CD4-positive, alpha-beta memory T cell (primary cell): ENCODE data around the gene ST8SIA5. TPM values are rescaled to one million over a fixed set of nuclear protein-coding genes. Genes with fewer than 3 reads are reported as not detected.

Experiments used
- CTCF ChIA-PET: fragments of 350-600 bp; sonication (Branson Sonifier 250); formaldehyde crosslinking; loops from one replicate; lab custom pipeline; 2021; ENCODE audit warnings: inconsistent platforms; ENCODE audit not compliant: partially characterized antibody; lab: Charles Lee
- POLR2A ChIA-PET: fragments of 350-600 bp; sonication (Branson Sonifier 250); formaldehyde crosslinking; loops from one replicate; lab custom pipeline; 2021; ENCODE audit not compliant: partially characterized antibody; lab: Charles Lee
- DNase-seq, 5 donors: peaks; one replicate each; pipeline versions ENCODE4 v3.0.0 to v3.0.0-alpha.2; 2020 to 2022; ENCODE audit warnings: mixed read lengths in 1 of 5
- H3K27ac ChIP-seq: one replicate; pipeline ENCODE4 v1.7.0; 2013; ENCODE audit warnings: low read depth, low read length
- H3K27me3 ChIP-seq: 2 replicates; pipeline ENCODE4 v1.7.0; 2013; ENCODE audit warnings: mild to moderate bottlenecking, low read length, moderate library complexity; ENCODE audit not compliant: insufficient read depth
- H3K36me3 ChIP-seq: 2 replicates; pipeline ENCODE4 v1.7.0; 2013; ENCODE audit warnings: mild to moderate bottlenecking, low read length, moderate library complexity; ENCODE audit not compliant: insufficient read depth
- H3K4me1 ChIP-seq: 2 replicates; pipeline ENCODE4 v1.7.0; 2013; ENCODE audit warnings: mild to moderate bottlenecking, low read length, moderate library complexity; ENCODE audit not compliant: insufficient read depth
- H3K4me3 ChIP-seq, 2 donors: one replicate each; pipeline ENCODE4 v1.7.0; 2013; ENCODE audit warnings: low read length in 2 of 2, mild to moderate bottlenecking in 1 of 2
- H3K9me3 ChIP-seq, 2 donors: one replicate each; pipeline ENCODE4 v1.7.0; 2013; ENCODE audit warnings: low read length in 2 of 2, control low read depth in 1 of 2; ENCODE audit not compliant: control insufficient read depth in 1 of 2
- H3K27ac Mint-ChIP-seq, 7 donors: one replicate each; pipeline ENCODE4 v1.8.0; 2020 to 2021; ENCODE audit warnings: mixed read lengths in 7 of 7, mild to moderate bottlenecking in 6 of 7, inconsistent platforms in 3 of 7, moderate library complexity in 3 of 7
- H3K27me3 Mint-ChIP-seq, 2 donors: one replicate each; pipeline ENCODE4 v1.8.0; 2020 to 2021; ENCODE audit warnings: mixed read lengths in 2 of 2
- H3K36me3 Mint-ChIP-seq, 2 donors: one replicate each; pipeline ENCODE4 v1.8.0; 2020 to 2021; ENCODE audit warnings: mixed read lengths in 2 of 2, inconsistent platforms in 1 of 2, mild to moderate bottlenecking in 1 of 2
- H3K4me1 Mint-ChIP-seq, 4 donors: one replicate each; pipeline ENCODE4 v1.8.0; 2020 to 2021; ENCODE audit warnings: mixed read lengths in 4 of 4, mild to moderate bottlenecking in 1 of 4
- H3K4me3 Mint-ChIP-seq, 8 donors: one replicate each; pipeline ENCODE4 v1.8.0; 2020 to 2021; ENCODE audit warnings: mixed read lengths in 8 of 8, mild to moderate bottlenecking in 7 of 8, moderate library complexity in 6 of 8, inconsistent platforms in 3 of 8
- H3K9me3 Mint-ChIP-seq, 8 donors: one replicate each; pipeline ENCODE4 v1.8.0; 2020 to 2021; ENCODE audit warnings: mixed read lengths in 8 of 8, mild to moderate bottlenecking in 5 of 8, inconsistent platforms in 3 of 8, moderate library complexity in 1 of 8
- intact Hi-C: fragments of 100-400 bp; cut with micrococcal nuclease; formaldehyde crosslinking; loops from one replicate; pipeline ENCODE4 v1.15.1; 2023
- polyA plus RNA-seq, 2 donors: library from polyadenylated mRNA; unstranded; fragments of 300-500 nt; fragmentation: Illumina TruSeq; gene quantifications; one replicate each; pipeline ENCODE4 v1.2.3, GENCODE V29; 2021
- total RNA-seq, 2 experiments: library from RNA; stranded (reverse); gene quantifications; one replicate each; pipeline ENCODE4 v1.2.3, GENCODE V29; 2021

Gene ST8SIA5
- total and polyA plus RNA-seq, 4 experiments from 2014 or later, result not detected

GRCh38 chr18:46622999-46623398 is 133.9 kb downstream of the ST8SIA5 start:
- POLR2A ChIA-PET, result interaction anchor here (1.6 kb wide), 1 partner anchor 449 kb away, joined by 5 read pairs; a partner anchor contains a TSS
- H3K9me3 Mint-ChIP-seq, result no peaks in the 10 kb centered on the region
- no peak overlapping the region for H3K4me3 ChIP-seq

GRCh38 chr18:46622451-46622850 is 134.4 kb downstream of the ST8SIA5 start:
- no peaks in the 10 kb centered on the region for H3K27me3 ChIP-seq
- H3K27ac Mint-ChIP-seq, result peak overlapping the region in 1 of 7 donors; percentile 39
- no peaks in the 10 kb centered on the region for H3K36me3 ChIP-seq
- ChIA-PET CTCF (interaction anchor here (0.7 to 3.0 kb wide), 5 partner anchors 36 to 473 kb away, joined by 3 to 15 read pairs (median 9); a partner anchor contains a TSS), POLR2A (interaction anchor here (1.6 kb wide), 1 partner anchor 449 kb away, joined by 5 read pairs; a partner anchor contains a TSS)
- H3K9me3 Mint-ChIP-seq, result no peaks in the 10 kb centered on the region
- no peak overlapping the region for H3K27ac ChIP-seq
- H3K4me1 ChIP-seq, result peaks cover 16% of the 10 kb centered on the region
- H3K4me3 Mint-ChIP-seq, result no peak overlapping the region
- peaks cover 1 to 2% of the 10 kb centered on the region in 2 donors for H3K27me3 Mint-ChIP-seq
- no peak overlapping the region for H3K4me3 ChIP-seq
- H3K9me3 ChIP-seq, result no peaks in the 10 kb centered on the region
- no peak for DNase-seq
- intact Hi-C loops, result no loop called here
- peaks cover 12 to 30% (median 19%) of the 10 kb centered on the region in 4 donors for H3K4me1 Mint-ChIP-seq
- no peaks in the 10 kb centered on the region for H3K36me3 Mint-ChIP-seq

More at GRCh38 chr18:46622999-46623398, 133.9 kb downstream of the ST8SIA5 start:
- no peaks in the 10 kb centered on the region for H3K36me3 ChIP-seq
- Mint-ChIP-seq H3K4me1 (peaks cover 12 to 30% (median 19%) of the 10 kb centered on the region in 4 donors), H3K27ac (peak overlapping the region in 1 of 7 donors; percentile 61), H3K36me3 (no peaks in the 10 kb centered on the region), H3K4me3 (peak overlapping the region in 4 of 8 donors; percentile 3 to 58 (median 21)), H3K27me3 (peaks cover 1 to 4% of the 10 kb centered on the region in 2 donors)
- no peaks in the 10 kb centered on the region for H3K9me3 ChIP-seq
- peaks cover 16% of the 10 kb centered on the region for H3K4me1 ChIP-seq
- intact Hi-C loops, result loop anchor here (1.0 kb wide), 1 partner anchor 450 kb away; no protein-coding TSS in a partner anchor
- H3K27ac ChIP-seq, result no peak overlapping the region
- H3K27me3 ChIP-seq, result no peaks in the 10 kb centered on the region
- no peak for DNase-seq
- CTCF ChIA-PET, result interaction anchor here (0.7 to 3.0 kb wide), 7 partner anchors 33 to 474 kb away, joined by 3 to 15 read pairs (median 5); a partner anchor contains a TSS

DNA sequence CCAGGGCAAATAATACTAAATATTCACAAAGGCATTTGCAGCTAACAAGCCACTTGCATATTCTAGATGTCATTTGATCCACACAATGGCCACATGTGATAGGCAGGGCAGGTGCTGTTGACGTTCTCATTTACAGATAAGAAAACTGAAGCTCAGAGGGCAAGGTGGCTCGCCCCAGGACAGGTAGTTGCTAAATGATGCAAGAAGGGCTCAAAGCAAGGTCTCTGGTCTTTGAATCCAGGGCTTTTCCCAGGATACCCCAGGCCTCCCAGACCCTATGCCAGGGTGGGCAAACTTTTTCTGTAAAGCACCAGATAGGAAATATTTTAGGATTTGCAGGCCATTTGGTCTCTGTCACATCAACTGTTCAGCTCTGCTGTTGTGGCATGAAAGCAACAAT is 135.0 kb downstream of the ST8SIA5 start:
- no peak overlapping the region for H3K27ac Mint-ChIP-seq

GRCh38 chr18:46621111-46621766 is 135.6 kb downstream of the ST8SIA5 start:
- Mint-ChIP-seq H3K9me3 (no peaks in the 10 kb centered on the region), H3K36me3 (no peaks in the 10 kb centered on the region), H3K27ac (peak overlapping the region in 2 of 7 donors; percentile 9 to 27), H3K4me3 (peak overlapping the region in 1 of 8 donors; percentile 32), H3K4me1 (peaks cover 12 to 30% (median 19%) of the 10 kb centered on the region in 4 donors), H3K27me3 (peaks cover 1 to 2% of the 10 kb centered on the region in 2 donors)
- Histone ChIP-seq H3K4me1 (peaks cover 16% of the 10 kb centered on the region), H3K4me3 (no peak overlapping the region), H3K9me3 (no peaks in the 10 kb centered on the region), H3K27ac (no peak overlapping the region), H3K36me3 (no peaks in the 10 kb centered on the region), H3K27me3 (no peaks in the 10 kb centered on the region)
- ChIA-PET CTCF (interaction anchor here (2.8 to 3.0 kb wide), 3 partner anchors 37 to 448 kb away, joined by 8 to 15 read pairs (median 14); a partner anchor contains a TSS), POLR2A (no interaction called here)
- intact Hi-C loops, result no loop called here
- no peak for DNase-seq

More for the DNA sequence above, 135.0 kb downstream of the ST8SIA5 start:
- CTCF ChIA-PET, result interaction anchor here (2.9 to 3.0 kb wide), 2 partner anchors 341 to 449 kb away, joined by 14 to 15 read pairs; a partner anchor contains a TSS
- intact Hi-C loops, result no loop called here
- no peak overlapping the region for H3K27ac ChIP-seq
- no peaks in the 10 kb centered on the region for H3K9me3 Mint-ChIP-seq
- no peaks in the 10 kb centered on the region for H3K9me3 ChIP-seq
- no peaks in the 10 kb centered on the region for H3K36me3 Mint-ChIP-seq
- peaks cover 12 to 30% (median 19%) of the 10 kb centered on the region in 4 donors for H3K4me1 Mint-ChIP-seq
- no peak for DNase-seq
- peaks cover 16% of the 10 kb centered on the region for H3K4me1 ChIP-seq
- H3K36me3 ChIP-seq, result no peaks in the 10 kb centered on the region
- POLR2A ChIA-PET, result no interaction called here
- H3K4me3 ChIP-seq, result no peak overlapping the region
- no peaks in the 10 kb centered on the region for H3K27me3 ChIP-seq
- no peak overlapping the region for H3K4me3 Mint-ChIP-seq
- peaks cover 1 to 2% of the 10 kb centered on the region in 2 donors for H3K27me3 Mint-ChIP-seq

DNA sequence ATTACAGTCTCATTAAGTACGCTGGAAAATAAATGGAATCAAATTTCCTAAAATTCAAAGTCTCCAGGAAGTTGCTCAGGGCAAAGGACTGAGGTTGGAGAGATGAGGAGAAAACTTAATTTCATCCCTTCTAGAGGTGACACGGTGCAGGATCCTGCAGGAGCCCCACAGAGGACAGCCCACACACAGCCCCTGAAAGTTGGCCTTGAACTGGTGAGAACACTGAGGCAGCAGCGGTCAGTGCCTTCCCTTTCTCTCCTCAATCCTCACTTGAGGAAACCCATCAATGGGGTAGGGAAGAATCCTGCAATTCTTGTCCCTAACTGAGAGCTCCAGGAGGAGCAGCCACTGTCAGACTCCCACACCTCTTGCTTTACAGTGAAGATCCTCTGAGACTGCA is 137.3 kb downstream of the ST8SIA5 start:
- Mint-ChIP-seq H3K9me3 (no peaks in the 10 kb centered on the region), H3K36me3 (no peaks in the 10 kb centered on the region), H3K27me3 (peaks cover 0 to 2% of the 10 kb centered on the region in 2 donors), H3K4me3 (no peak overlapping the region), H3K27ac (no peak overlapping the region), H3K4me1 (peaks cover 12 to 25% (median 17%) of the 10 kb centered on the region in 4 donors)
- H3K27me3 ChIP-seq, result no peaks in the 10 kb centered on the region
- no peaks in the 10 kb centered on the region for H3K36me3 ChIP-seq
- H3K4me1 ChIP-seq, result peaks cover 16% of the 10 kb centered on the region
- DNase-seq, result no peak
- no peak overlapping the region for H3K4me3 ChIP-seq
- intact Hi-C loops, result no loop called here
- no peaks in the 10 kb centered on the region for H3K9me3 ChIP-seq
- no peak overlapping the region for H3K27ac ChIP-seq
- CTCF ChIA-PET, result interaction anchor here (1.0 to 2.8 kb wide), 2 partner anchors 38 to 338 kb away, joined by 3 to 8 read pairs; no protein-coding TSS in a partner anchor
- POLR2A ChIA-PET, result no interaction called here

Other genes starting within 250 kb of the ST8SIA5 start
- not detected for gene LOXHD1, start 99.8 kb downstream of the ST8SIA5 start, total RNA-seq
- not detected for gene LOXHD1, start 99.8 kb downstream of the ST8SIA5 start, polyA plus RNA-seq
- gene PIAS2, start 160.5 kb upstream of the ST8SIA5 start, total RNA-seq, result 10 to 100 TPM; 36.2 to 38.3 TPM
- gene PIAS2, start 160.5 kb upstream of the ST8SIA5 start, polyA plus RNA-seq, result 10 to 100 TPM; 18.6 to 20.3 TPM
- 1 to 10 TPM in 1 of 2 experiments, under 1 TPM in 1; 0.94 to 2.1 TPM for gene KATNAL2, start 160.5 kb upstream of the ST8SIA5 start, total RNA-seq
- gene KATNAL2, start 160.5 kb upstream of the ST8SIA5 start, polyA plus RNA-seq, result not detected